Measurements from ENCODE around the gene FGFR3.

Gene FGFR3

GRCh38 chr4:1750381-1751154, 42.5 kb upstream of the FGFR3 start:
- TF ChIP-seq, protein P1, sequence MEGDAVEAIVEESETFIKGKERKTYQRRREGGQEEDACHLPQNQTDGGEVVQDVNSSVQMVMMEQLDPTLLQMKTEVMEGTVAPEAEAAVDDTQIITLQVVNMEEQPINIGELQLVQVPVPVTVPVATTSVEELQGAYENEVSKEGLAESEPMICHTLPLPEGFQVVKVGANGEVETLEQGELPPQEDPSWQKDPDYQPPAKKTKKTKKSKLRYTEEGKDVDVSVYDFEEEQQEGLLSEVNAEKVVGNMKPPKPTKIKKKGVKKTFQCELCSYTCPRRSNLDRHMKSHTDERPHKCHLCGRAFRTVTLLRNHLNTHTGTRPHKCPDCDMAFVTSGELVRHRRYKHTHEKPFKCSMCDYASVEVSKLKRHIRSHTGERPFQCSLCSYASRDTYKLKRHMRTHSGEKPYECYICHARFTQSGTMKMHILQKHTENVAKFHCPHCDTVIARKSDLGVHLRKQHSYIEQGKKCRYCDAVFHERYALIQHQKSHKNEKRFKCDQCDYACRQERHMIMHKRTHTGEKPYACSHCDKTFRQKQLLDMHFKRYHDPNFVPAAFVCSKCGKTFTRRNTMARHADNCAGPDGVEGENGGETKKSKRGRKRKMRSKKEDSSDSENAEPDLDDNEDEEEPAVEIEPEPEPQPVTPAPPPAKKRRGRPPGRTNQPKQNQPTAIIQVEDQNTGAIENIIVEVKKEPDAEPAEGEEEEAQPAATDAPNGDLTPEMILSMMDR (IDR thresholded peaks at IDR 0.05; ENCODE audit: extremely low read depth, insufficient read depth, missing control alignments) = no peak
- in situ Hi-C loops (cut with MboI; ENCODE audit: low pct_unique_long_range_greater_than_20kb, low sequenced_read_pairs, unreplicated experiment) = no loop called here

DNA sequence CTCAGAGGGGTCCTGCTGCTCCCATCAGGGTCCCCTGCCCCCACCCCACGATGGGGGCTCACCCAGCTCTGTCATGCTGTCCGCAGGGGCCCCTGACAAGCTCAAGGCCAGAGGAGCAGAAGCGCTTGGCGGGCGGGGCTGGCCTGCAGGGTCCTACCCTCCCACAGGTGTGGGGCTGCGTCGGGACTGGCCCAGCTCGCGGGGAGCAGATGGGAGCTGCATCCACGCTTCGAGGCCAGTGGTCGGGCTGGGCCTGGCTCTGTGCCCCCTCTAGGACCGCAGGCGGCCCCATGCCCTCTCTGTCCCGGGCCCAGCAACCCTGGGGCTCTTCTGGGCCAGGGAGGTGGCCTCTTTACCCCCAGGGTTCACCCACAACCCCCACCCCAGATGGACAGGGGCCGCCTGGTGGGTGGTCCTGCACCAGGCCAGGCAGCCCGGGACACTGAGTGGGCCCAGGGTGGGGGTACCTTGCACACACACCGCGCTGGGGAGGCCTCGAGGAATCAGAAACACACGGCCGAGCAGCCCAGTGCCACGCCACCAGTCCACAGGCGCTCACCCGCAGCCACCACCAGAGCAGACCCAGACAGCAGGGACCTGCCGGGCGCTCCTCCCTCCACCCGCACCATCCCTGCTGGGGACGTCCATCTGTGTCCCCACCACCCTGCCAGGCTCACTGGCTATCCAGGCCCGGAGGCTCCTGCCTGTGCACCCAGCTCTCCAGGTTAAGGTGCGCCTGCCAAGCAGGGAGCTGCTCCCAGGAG, 41.8 kb upstream of the FGFR3 start:
- DNase-seq (ENCODE audit: low spot score) = no peak
- in situ Hi-C loops (cut with MboI; ENCODE audit: low pct_unique_long_range_greater_than_20kb, low sequenced_read_pairs, unreplicated experiment) = no loop called here
- TF ChIP-seq, protein P1 (IDR thresholded peaks at IDR 0.05; ENCODE audit: extremely low read depth, insufficient read depth, missing control alignments) = no peak

More at GRCh38 chr4:1750381-1751154, 42.5 kb upstream of the FGFR3 start:
- DNase-seq (ENCODE audit: low spot score) = no peak

GRCh38 chr4:1751919-1752283, 41.2 kb upstream of the FGFR3 start:
- in situ Hi-C loops (cut with MboI; ENCODE audit: low pct_unique_long_range_greater_than_20kb, low sequenced_read_pairs, unreplicated experiment) = no loop called here
- TF ChIP-seq, protein P1 (IDR thresholded peaks at IDR 0.05; ENCODE audit: extremely low read depth, insufficient read depth, missing control alignments) = no peak
- no peak for DNase-seq (ENCODE audit: low spot score)

- DNase-seq (ENCODE audit: low spot score) = no peak
These were observed 40.6 kb upstream of the FGFR3 start for GRCh38 chr4:1752284-1753041.

DNA sequence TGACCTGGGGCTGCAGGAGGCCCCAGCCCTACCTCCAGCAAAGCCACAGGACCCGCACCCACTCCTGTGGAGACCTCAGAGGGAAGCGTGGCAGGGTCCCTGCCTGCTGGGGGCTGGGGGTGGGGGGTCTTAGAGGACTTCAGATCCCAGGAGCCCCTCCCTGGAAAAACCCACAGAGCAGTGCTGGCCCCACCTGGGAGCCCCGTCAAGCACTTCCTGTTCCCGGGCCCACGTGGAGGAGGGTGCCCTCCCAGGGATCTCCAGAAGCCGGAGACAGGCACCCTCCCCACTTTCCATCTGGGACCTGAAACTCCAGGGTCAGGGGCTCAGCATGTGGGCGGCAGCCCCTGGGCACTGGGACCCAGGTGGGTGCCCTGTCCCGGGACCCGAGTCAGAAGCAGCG, 39.8 kb upstream of the FGFR3 start:
- in situ Hi-C loops (cut with MboI; ENCODE audit: low pct_unique_long_range_greater_than_20kb, low sequenced_read_pairs, unreplicated experiment) = no loop called here
- DNase-seq (ENCODE audit: low spot score) = no peak
- TF ChIP-seq, protein P1 (IDR thresholded peaks at IDR 0.05; ENCODE audit: extremely low read depth, insufficient read depth, missing control alignments) = no peak

More at GRCh38 chr4:1752284-1753041, 40.6 kb upstream of the FGFR3 start:
- in situ Hi-C loops (cut with MboI; ENCODE audit: low pct_unique_long_range_greater_than_20kb, low sequenced_read_pairs, unreplicated experiment) = no loop called here
- TF ChIP-seq, protein P1 (IDR thresholded peaks at IDR 0.05; ENCODE audit: extremely low read depth, insufficient read depth, missing control alignments) = no peak

GRCh38 chr4:1753697-1754311, 39.3 kb upstream of the FGFR3 start:
- DNase-seq (ENCODE audit: low spot score) = no peak
- in situ Hi-C loops (cut with MboI; ENCODE audit: low pct_unique_long_range_greater_than_20kb, low sequenced_read_pairs, unreplicated experiment) = no loop called here
- TF ChIP-seq, protein P1 (IDR thresholded peaks at IDR 0.05; ENCODE audit: extremely low read depth, insufficient read depth, missing control alignments) = no peak

Data from GM13977 (cell line).